HG03575 (cell line): ENCODE results near the gene KRTAP5-9.
"Not testable (repeated sequence)": the region's sequence is repeated elsewhere in the genome, so short reads cannot be mapped to it uniquely, and the experiment has no call there.

ENCODE experiments used
- ATAC-seq: cut with Tn5 transposase; IDR thresholded peaks from one replicate; pipeline ENCODE4 v1.9.1; 2021; ENCODE audit not compliant: unreplicated experiment, insufficient number of reproducible peaks, low FRiP score; ENCODE audit errors: extremely low read depth

Gene KRTAP5-9

DNA sequence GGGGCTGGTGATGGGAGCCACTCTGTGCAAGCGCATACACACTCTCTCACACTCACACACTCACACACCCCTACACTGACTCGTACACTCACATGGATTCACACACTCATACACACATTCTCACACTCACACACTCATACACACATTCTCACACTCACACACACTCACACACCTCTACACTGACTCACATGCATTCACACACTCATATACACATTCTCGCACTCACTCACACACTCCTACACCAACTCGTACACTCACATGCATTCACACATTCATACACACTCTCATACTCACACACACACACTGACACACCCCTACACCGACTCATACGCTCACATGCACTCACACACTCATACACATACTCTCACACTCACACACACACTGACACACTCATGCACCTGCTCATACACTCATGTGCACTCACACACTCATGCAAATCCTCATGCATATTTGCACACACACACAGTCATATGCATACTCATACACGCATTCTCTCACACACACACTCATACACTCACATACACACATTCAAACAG, 29.3 kb downstream of the KRTAP5-9 start:
- ATAC-seq, result no peak

DNA sequence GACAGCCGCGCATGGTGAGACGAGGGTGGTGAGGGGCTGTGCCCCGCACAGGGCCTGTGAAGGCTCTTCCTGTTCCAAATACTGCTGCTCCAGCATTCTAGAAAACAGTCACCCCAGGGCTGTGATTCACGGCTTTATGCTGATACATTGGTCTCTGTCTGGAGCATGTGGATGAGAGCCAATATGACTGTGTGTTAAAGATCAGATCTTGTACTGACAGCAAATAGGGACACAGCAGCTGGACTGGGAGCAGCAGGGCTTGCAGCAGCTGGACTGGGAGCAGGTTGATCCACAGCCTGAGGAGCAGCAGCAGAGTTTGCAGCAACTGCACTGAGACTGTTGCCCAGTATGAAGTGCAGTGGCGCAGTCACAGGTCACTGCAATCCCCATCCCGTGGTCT, 31.3 kb downstream of the KRTAP5-9 start:
- ATAC-seq, result not testable (repeated sequence)

DNA sequence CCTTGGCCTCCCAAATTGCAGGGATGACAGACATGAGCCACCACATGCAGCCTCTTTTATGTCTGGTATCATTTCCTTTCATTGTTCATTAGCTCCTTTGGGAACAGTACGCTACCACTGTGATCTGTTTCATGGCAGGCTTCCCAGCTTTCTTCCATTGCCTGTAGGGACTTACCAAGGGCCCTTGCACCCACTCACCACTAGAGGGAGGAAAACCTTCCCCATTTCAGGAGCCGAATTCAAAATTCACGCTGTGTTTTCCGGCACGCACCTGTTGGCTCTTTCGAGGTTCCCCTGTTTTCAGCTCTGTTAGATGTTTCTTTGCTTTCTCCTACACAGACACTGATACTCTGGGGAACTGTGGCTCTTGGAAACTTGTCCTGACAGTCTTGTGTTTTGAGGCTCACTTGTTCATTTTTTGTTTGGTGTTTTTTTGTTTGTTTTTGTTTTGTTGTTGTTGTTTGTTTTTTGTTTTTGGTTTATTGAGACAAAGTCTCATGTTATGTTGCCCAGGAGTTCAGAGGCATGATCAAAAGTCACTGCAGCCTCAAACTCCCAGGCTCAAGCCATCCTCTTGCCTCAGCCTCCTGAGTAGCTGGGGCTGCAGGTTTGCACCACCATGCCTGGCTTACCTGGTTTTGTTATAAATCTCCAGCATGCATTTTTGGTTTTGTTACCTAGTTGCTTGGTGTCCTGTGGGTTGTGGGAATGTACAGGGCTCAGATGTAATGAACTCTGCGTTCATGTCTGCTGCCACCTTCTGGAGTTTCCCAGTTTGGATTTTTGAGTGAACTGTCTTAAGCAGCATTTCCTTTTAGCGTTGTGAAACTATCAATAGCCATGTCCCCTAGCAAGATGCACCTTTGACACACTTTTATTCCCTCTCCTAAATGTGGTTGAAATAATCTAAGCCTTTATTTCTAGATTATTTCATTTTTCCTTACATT, 32.1 kb downstream of the KRTAP5-9 start:
- ATAC-seq, result no peak

DNA sequence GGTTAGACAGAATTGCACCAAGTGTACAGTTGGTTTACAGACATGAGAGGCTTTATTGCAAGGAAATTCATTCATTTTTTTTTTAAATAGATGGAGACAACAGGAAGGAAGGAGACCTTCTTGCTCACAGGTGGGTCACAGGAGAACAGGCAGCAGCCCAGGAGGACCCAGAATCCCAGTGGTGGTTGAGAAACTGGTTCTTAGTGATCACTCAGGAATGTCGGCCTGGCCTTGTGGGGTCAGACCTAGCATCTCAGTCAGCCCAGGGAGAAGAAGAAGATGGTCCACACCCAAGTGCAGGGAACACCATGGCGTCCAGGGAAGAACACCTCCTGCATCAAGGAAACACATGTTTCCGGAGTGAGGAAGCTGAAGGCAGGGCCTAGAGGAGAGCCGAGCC, 33.6 kb downstream of the KRTAP5-9 start:
- no peak for ATAC-seq

DNA sequence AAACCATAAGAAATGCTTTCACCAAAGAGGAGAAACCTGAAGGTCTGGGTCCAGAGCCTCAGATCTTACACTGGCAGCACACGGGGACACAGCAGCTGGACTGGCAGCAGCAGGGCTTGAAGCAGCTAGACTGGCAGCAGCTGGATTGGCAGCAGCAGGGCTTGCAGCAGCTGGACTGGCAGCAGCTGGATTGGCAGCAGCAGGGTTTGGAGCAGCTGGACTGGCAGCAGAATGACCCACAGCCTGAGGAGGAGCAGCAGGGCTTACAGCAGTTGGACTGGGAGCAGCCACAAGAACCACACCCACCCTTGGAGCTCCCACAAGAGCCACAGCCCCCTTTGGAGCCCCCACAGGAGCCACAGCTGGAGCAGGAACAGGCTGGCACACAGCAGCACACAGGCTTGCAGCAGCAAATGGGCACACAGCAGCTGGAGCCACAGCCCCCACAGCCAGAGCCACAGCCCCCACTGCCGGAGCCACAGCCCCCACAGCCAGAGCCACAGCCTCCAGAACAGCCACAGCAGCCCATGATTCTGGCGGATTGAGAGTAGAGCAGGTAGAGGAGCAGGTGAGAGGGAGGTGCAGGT, 34.2 kb downstream of the KRTAP5-9 start, which contains the start of gene KRTAP5-11:
TSS of gene KRTAP5-11 (minus strand) at position 567 of the 587 bp plus-strand sequence. CDS start at position 529, 38 bp downstream.
- no peak for ATAC-seq

DNA sequence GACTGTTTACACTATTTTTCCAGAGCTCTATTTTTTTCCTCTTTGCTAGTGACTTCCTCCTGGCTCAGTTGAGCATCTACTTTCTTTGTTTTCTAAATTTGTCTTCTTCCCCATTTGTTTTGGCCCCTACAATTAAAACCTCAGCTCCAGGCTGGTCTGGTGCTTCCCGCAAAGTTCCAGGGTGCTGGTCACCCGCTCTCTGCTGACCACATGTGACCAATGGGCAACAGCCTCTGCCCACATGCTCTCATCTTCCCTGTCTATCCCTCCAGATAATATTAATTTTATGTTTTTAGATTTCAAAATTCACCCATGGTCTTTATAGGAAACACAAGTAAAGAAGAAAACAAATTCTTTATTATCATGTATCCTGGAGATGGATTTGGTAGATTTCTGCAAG, 34.7 kb downstream of the KRTAP5-9 start:
- not testable (repeated sequence) for ATAC-seq

DNA sequence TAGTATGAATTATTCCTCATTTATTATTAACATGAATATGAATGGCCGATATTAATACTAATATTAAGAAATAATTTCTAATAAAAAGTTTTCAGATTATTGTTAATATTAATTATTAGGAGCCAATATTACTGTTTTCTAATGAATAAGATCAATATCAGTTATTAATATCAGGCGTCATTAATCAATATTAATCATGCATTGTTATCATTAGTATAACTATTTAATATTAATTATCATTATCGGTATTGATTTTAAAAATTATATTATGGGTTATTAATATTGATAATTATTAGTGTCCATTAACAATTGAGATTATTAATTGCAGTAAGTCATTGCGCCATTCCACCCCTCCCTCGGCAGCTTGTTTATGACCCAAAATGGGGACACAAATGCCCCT, 37.5 kb downstream of the KRTAP5-9 start:
- ATAC-seq, result not testable (repeated sequence)

DNA sequence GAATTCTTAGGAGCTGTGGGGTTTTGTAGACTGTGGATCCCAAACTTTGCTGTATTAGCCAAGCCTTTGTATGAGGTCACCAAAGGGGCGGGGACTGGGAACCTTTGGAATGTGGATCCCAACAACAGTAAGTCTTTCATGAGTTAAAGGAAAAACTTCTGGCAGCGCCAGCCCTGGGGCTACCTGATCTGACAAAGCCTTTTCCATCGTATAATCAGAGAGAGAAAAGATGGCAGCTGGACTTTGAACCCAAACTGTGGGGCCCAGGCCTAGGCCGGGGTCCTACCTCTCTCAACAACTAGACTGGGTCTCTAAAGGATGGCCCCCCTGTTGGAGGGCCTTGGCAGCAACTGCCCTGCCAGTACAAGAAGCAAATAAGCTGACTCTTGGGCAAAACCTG, 40.1 kb downstream of the KRTAP5-9 start:
- ATAC-seq, result not testable (repeated sequence)

DNA sequence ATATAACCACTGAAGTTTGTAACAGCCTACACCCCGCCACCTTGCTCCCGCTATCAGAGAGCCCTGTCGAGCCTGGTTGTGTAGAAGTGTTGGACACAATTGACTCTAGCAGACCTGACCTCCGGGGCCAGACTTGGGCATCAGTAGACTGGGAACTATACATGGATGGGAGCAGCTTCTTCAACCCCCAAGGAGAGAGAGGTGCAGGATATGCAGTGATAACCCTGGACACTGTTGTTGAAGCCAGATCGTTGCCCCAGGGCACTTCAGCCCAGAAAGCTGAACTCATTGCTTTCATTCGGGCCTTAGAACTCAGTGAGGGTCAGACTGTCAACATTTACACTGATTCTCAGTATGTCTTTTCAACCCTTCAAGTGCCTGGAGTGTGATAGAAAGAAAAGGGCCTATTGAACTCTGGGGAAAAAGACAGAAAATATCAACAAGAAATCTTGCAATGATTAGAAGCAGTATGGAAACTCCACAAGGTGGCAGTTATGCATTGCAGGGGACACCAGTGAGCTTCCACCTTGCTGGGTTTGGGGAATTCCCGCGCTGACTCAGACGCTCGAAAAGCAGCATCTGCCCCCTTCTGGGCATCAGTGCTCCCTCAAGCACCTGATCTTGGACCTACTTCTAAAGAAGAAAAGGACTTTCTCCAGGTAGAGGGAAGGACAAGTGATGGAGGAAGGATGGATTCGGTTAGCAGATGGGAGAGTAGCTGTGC, 40.8 kb downstream of the KRTAP5-9 start:
- not testable (repeated sequence) for ATAC-seq

DNA sequence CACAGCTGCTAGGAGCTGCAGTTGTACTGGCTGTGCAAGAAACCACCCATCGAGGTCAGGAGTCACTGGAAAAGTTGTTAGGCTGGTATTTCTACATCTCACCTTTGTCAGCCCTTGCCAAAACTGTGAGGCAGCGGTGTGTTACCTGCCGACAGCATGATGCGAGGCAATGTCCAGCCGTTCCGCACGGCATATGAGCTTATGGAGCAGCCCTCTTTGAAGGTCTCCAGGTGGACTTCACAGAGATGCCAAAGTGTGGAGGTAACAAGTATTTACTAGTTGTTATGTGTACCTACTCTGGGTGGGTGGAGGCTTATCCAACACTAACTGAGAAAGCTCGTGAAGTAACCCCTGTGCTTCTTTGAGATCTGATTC, 41.3 kb downstream of the KRTAP5-9 start:
- not testable (repeated sequence) for ATAC-seq
